Cardiac septum (tissue), 1 donor: ENCODE measurements around the gene UBAC1. TPM values are rescaled to one million over a fixed set of nuclear protein-coding genes. Genes with fewer than 3 reads are reported as not detected.

ENCODE experiments used
- DNase-seq: peaks from one replicate; pipeline ENCODE4 v3.0.0-alpha.2; 2020; ENCODE audit warnings: low spot score
- intact Hi-C: fragments of 100-400 bp; cut with DNase I; formaldehyde crosslinking; loops from one replicate; pipeline ENCODE4 v1.14.0; 2022
- long read RNA-seq: library from polyadenylated mRNA; unstranded; transcript quantifications from one replicate; pipeline ENCODE4 v2.0.0, GENCODE V29; 2021
- total RNA-seq: library from RNA; stranded (reverse); fragmentation: NEBNext Ultra II Directional; extraction: Animal tissue kit (Norgen Biotek cat#: 25700); gene quantifications from one replicate; pipeline ENCODE4 v1.2.1, GENCODE V29; 2021
- donor health status: DM: no; HTN: no; CAD: no.

Gene UBAC1
- 90.3 TPM for total RNA-seq
- long read RNA-seq, transcript UBAC1-201 (10 exons, 1,867 nt) = major isoform, 199 of 244 reads
- long read RNA-seq, partial matches to known transcripts = 26 of 244 reads
- long read RNA-seq, other reads (novel, unspliced or antisense) = 17 of 244 reads

DNA sequence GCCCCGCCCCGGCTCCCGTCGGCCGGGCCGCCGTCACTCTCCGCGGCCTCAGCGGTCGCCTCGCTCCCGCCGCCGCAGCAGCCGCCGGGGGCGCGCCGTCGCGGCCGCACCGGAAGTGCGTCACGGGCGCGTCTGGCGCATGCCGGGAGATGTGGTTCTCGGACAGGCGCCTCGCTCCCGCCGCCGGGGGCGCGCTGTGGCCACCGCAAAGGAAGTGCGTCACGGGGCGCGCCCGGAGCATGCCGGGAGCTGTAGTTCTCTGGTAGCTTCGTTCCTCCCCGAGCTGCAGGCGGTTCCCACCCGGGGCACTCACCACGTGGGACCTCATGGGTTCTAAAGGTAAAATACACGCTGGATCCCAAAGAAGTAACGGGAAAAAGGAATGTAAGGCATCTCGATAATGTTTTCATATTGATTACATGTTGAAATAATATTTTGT is at the start of gene UBAC1:
Gene UBAC1 (minus strand): TSS at position 97 of the 439 bp plus-strand sequence. CDS start 211 bp downstream, outside the sequence.
- peak; percentile 98 for DNase-seq
- intact Hi-C loops = loop anchor here (2.0 kb wide), 1 partner anchor 54 kb away; the partner anchor contains the start of gene CAMSAP1

DNA sequence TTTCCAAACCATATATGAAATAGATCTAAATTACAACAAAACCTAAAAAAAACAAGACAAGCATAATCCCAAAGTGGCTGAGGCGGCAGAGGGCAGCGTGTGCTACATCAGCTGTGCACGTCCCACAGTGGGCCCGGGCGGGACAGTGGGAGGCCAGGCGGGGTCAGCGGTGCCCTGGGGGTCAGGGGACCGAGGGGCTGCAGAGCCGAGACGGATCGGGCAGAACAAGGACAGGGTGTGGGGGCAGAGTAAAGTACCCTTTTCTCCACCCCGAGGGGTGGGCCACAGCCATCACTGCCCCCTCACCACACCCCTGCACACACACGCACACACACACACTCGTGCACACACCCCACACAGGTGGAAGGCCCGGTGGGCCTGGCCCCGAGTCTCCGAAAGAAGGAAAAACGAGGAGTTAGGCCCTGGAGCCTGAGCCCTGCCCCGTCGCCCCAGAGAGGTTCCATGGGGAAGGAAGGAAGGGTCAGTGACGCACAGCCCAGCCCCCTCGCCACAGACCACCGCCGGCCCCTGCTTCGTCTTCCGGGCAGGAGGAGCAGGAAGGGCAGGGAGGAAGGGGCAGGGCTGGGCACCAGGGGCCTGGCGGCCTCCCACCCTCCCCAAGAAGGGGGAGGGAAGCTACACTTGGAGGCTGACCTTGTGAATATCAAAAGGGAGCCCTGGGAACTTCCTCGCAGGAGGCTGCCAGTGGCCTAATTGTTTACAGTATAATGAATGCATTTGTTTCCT is 49.6 kb upstream of the UBAC1 start:
- intact Hi-C loops = no loop called here
- DNase-seq = no peak

DNA sequence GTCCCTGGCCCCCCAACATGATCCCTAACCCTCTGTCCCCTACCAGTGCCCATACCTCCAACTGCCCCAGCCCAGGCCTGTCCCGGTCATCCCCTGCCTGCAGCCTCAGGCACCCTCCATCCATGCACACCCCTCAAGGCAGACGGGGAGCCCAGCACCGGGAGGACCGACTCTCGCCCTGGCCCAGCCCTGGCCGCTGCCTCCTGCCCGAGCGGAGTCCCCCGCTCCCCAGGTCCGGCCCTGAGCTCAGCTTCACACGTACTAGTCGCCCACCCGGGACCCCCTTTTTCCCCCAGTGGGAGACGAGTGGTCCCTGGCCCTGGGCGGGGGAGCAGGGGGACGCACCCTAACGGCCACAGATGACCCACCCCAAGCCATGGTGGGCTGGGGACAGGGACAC is 49.0 kb upstream of the UBAC1 start:
- DNase-seq = no peak
- intact Hi-C loops = no loop called here

DNA sequence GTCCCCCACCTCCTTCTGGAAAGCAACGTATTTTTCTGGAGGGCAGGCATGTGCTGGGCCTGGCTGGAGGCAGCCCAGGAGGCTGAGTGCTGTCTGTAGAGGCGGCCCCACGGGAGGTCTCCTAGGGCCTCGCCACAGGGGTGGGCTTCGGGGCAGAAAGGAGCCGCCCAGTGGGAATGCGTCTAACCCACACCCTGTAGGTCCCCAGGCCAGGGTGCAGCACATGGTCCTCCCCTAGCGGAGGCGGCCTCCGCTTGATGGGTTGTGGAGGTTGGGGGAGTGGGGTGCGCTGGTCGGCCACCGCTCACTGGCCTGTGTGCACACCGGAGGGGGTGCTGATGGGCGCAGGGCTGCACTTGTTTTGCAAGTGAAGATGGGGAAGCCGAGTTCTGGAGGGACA is 48.3 kb upstream of the UBAC1 start:
- no peak for DNase-seq
- intact Hi-C loops = no loop called here

DNA sequence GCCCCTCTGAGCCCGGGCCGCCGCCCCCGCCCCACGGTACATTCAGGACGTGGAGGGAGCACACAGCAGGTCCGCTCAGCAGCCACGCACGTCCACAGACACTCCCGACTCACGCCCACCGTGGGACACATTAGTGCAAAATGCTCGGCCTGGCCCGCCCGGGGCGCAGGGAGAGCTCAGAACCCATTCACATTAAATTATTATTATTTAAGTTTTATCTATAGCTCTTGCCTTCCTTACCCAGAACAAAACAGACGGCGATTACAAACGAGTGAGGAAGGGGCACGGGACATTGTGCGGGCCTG is 47.5 kb upstream of the UBAC1 start:
- DNase-seq = no peak
- intact Hi-C loops = no loop called here

GRCh38 chr9:136007934-136008692 is 46.9 kb upstream of the UBAC1 start:
- intact Hi-C loops = no loop called here
- no peak for DNase-seq

DNA sequence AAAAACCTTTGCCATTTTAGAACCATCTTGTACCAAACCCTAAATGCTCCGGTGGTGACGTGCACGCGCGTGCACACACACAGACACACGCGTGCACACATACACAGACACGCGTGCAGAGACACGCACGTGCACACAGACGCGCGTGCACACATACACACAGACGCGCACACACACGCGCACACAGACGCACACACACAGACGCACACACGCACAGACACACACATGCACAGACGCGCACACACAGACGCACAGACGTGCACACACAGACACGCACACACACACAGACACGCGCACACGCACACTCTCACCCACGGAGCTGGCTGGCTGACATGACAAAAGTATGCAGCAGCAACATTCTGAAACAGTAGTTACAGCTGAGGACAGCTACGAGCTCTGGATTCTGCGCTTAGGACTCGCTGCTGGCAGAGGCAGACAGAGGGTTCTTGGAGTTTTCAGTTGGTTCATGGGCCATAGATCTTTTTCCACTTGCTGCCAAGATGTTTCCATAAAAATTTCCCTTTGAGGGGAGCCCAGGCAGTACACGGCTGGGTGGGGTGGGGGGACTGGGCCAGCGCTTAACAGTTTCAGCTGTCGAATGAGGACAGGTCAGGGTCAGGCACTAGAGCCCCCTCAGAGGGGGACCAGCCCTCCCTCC is 46.2 kb upstream of the UBAC1 start:
- DNase-seq = no peak
- intact Hi-C loops = no loop called here

DNA sequence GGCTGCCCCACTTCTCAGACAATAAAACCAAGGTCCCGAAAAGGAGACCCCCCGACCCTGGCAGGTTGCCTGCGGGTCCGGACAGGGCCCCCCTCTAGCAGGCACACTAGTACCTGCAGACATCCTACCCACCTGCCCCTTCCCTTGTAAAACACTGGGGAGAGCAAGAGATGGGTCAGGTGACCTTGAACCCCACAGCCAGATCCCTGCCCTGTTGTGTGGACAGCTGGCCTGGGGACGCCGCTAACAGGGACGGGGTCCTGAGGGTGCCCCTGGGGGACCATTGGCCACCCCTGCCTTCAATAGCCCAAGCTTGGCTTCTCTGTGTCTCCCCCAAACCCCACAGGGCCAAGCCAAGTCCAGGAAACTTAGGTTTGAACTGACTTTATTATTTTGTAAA is 45.0 kb upstream of the UBAC1 start:
- intact Hi-C loops = no loop called here
- DNase-seq = no peak

DNA sequence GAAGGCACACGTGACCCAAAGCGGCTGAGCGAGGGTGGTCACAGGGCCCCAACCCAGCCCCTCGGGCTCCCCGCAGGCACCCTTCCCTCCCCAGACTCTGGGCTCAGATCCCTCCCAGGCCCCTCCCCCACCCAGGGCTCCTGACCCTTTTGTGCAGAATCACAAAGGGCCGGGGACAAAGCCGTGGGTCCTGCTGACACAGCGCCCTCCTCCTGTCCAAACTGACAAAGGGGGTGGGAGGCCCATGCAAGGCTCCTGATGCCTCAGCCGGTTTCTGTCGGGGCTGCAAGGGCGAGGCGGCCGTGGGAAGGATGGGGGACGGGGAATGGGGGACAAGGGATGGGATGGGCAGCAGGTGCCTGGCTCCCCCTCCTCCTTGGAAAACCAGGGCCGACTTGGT is 43.5 kb upstream of the UBAC1 start:
- intact Hi-C loops = no loop called here
- no peak for DNase-seq

DNA sequence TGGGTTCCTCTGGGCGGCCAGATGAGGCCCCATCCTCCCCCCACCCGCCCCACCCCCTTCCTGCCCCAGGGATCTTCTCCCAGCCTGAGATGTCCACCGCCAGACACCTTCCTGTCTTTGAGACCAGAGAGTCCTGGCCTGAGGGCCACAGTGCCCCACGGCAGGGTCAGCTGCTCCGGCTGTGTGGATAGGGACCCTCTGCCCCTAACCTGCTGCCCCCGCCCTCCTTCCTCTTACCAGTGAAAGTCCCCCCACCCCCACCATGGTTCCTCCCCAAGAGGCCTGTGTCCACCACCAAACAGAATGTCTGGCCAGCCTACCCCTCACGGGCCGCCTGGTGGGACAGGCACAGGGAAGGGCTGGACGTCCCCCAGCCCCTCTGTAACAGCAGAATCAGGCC is 43.0 kb upstream of the UBAC1 start:
- intact Hi-C loops = no loop called here
- DNase-seq = no peak

DNA sequence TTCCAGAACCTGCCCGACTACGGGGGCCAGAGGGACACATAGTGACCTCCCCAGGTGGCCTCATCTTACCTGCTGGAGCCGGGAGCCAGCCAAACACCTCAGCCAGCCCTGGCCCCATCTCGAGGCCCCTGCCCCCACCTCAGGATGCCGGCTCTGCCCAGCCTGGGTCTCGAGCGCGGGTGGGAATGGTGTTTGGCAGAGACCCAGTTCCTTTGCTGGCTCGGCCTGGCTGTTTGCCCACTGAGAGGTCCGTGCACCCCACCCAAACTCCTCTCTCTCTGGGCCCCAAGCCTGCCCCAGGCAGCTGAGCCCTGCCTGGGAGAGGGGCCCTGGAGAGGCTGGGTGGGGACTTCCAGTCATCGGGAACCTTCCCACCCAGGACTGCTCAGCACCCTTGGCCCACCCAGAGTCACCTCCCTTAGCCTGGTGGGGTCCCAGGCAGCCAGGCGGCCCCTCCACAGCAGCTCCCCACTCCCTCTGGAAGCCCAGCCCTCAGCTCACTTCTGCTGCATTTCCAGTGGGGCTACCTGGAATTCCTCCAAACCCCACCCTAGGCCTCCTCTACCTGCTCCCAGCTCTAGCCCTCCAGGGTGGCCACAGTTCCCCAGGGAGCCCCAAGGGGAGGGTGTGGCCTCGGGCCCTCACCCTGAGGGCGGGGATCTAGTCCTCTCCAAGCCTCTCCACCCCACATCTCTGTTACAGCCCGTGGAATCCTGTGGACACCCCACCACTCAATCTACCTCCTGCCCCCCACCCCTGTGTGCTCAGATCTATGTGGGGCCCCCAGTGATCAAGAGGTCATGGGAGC is 42.4 kb upstream of the UBAC1 start:
- intact Hi-C loops = no loop called here
- no peak for DNase-seq

GRCh38 chr9:136002881-136003280 is 41.7 kb upstream of the UBAC1 start:
- no peak for DNase-seq
- intact Hi-C loops = no loop called here

DNA sequence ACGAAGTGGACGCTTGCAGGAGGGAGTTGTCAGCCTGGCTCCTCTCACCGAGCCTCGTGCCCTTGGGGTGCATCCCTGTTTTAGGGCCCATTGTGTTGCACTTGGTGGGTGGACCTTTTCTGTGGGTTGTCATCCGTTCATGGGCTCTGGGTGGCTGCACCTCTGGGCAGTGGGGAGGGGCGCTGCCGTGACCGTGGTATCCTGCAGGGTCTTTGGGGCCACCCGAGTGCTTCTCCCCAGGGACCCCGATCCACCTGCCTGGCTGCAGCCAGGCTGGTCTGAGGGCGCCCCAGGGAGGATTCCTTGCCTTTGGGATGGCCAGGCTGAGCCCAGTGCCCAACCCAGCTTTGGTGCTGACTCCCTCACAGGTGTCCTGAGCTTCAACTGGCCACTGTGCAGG is 41.0 kb upstream of the UBAC1 start:
- intact Hi-C loops = no loop called here
- no peak for DNase-seq

DNA sequence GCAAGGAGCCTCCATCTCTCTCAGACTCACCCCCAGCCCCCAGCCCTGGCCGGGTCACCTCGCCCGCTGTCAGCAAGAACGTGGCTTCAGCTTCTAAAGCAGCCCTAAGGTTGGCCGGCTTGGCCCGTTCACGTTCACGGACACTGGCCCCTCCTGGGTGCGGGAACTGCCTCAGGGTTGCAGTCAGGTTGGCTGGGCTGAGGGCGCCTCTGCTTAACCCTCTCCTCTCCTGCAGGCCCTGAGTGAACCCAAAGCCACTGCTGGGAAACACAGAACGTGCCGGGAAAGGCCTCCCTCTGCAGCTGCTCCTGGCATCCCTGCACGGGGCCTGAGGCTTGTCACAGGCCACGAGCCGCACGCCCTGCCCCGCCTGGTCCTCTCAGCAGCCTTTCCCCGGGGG is 40.1 kb upstream of the UBAC1 start:
- DNase-seq = no peak
- intact Hi-C loops = no loop called here

DNA sequence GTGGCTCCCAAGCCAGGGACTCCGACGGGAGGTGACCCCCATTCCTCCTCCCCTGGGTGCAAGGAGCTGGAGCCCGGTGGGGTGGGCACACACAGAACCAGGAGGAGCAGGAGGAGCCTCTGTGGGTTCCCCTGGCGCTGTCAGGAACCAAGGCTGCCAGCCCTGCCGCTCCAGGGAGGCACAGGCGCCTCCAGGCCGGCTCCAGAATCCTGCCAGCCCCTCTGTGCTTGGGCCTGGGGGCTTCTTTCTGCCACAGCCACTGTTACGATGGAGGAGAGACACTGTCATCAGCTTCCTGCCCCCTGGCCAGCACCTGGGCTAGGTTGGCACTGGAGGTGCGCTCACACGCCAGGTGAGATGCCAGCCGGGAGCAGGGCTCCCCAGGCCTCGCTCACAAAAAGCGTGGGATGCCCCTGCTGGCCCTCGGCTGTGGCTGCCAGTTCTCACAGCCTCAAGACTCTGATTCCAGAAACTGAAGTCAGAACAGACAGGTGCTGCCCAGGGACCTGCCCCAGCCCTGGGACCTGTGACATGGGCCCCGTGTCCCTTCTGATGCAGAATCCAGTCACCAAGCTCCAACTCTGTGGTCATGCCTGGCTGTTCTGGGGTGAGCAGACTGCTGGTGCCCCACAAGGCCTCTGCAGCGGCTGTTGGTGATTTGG is 37.4 kb upstream of the UBAC1 start:
- intact Hi-C loops = no loop called here
- no peak for DNase-seq

- no peak for DNase-seq
- intact Hi-C loops = no loop called here
Observed at GRCh38 chr9:135998016-135998380, 36.8 kb upstream of the UBAC1 start.

- intact Hi-C loops = no loop called here
- DNase-seq = no peak
Observed at GRCh38 chr9:135997090-135998015, 36.2 kb upstream of the UBAC1 start.

- intact Hi-C loops = no loop called here
- DNase-seq = no peak
Observed at GRCh38 chr9:135995816-135996215, 34.6 kb upstream of the UBAC1 start.
